ENCODE measurements around the gene SLC6A5. TPM values are rescaled to one million over a fixed set of nuclear protein-coding genes. Genes with fewer than 3 reads are reported as not detected.

Gene SLC6A5
- total and polyA plus RNA-seq, 2 of the 8 experiments (the other 6 are each of a cell fraction or from before 2014, with no cell fraction given) = not detected

DNA sequence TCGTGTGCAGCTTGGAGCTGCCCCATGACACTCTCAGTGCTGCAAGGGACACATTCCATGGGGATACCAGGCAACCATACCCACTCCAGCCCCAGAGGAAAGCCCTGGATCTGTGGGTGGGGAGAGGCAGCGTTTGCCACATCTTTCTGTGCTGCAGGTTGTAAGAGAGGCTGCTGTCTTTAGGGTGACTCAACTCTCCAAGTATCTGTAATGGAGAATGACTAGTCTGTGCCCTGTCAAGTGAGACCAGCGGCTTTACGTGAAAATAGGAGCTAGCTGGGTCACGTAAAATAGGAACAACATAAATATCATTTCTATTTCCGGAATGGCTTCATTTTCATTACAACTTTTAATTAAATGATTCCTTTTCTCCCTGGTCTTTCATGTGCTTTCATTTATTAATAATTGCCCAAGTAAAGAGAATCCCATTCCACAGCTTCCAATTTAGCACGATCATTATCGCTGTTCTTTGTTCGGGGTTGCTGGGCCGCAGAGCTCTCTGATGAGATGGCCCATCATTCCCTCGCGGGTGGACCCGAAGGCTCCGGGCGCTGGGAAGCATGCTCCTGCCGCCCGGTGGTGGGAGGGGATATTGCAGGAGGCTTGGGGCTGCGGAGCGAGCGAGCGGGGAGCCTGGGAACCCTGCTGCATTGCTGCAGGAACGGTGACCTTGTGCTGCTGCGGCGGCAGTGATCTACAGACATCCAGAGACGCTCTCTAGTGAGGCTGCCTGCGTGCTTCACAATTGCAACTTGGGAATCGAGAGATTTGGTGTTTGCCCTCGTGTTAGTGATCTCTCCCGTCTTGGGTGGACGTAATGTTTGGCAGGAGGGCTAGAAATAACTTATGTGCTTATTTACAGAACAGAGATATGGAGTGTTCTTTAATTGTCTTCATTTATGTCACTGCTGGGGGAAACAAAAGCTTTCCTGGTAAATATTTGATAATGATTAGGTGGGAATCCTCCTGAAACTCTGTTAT, 10.6 kb downstream of the SLC6A5 start (continued):
- no peak for TF ChIP-seq POU5F1 (IDR thresholded peaks at IDR 0.05; ENCODE audit: low read depth, low read length)
- no peak for TF ChIP-seq CHD2 (IDR thresholded peaks at IDR 0.05; ENCODE audit: low read length)
- peak; percentile 28; the same call in 1 of the 2 replicates for TF ChIP-seq GABPA (IDR thresholded peaks at IDR 0.05; ENCODE audit: borderline replicate concordance, insufficient read depth, low read length)
- no peak for TF ChIP-seq EZH2 (IDR thresholded peaks at IDR 0.05; ENCODE audit: low read depth, low read length, severe bottlenecking)
- peak; percentile 29; the same call in 1 of the 2 replicates for TF ChIP-seq TBP (IDR thresholded peaks at IDR 0.05; ENCODE audit: low read depth, low read length)
- no peak for TF ChIP-seq KDM1A (IDR thresholded peaks at IDR 0.05; ENCODE audit: borderline replicate concordance, low read length)
- no peak for TF ChIP-seq CTBP2 (IDR thresholded peaks at IDR 0.05; ENCODE audit: borderline replicate concordance, insufficient read depth, insufficient read length, low read length)
- no peak for TF ChIP-seq POLR2A (IDR thresholded peaks at IDR 0.05; ENCODE audit: control extremely low read depth in 1 of 2, low read depth in 2 of 2, low read length in 2 of 2)
- no peak for TF ChIP-seq NANOG (IDR thresholded peaks at IDR 0.05; ENCODE audit: insufficient read depth, low read depth, low read length, poor library complexity, severe bottlenecking)
- TF ChIP-seq, protein P1, sequence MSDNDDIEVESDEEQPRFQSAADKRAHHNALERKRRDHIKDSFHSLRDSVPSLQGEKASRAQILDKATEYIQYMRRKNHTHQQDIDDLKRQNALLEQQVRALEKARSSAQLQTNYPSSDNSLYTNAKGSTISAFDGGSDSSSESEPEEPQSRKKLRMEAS (IDR thresholded peaks at IDR 0.05) = peak; percentile 36; the same call in 1 of the 2 replicates
- no peak for TF ChIP-seq EGR1 (IDR thresholded peaks at IDR 0.05; ENCODE audit: borderline replicate concordance, low read depth, low read length)
- TF ChIP-seq FOSL1 (IDR thresholded peaks at IDR 0.05; ENCODE audit: insufficient read depth, low read depth, low read length) = no peak
- TF ChIP-seq, protein P2, sequence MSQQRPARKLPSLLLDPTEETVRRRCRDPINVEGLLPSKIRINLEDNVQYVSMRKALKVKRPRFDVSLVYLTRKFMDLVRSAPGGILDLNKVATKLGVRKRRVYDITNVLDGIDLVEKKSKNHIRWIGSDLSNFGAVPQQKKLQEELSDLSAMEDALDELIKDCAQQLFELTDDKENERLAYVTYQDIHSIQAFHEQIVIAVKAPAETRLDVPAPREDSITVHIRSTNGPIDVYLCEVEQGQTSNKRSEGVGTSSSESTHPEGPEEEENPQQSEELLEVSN (IDR thresholded peaks at IDR 0.05) = peak; percentile 45; the same call in 1 of the 2 replicates
- peak; percentile 30; the same call in 1 of the 2 replicates for TF ChIP-seq SRF (IDR thresholded peaks at IDR 0.05; ENCODE audit: low read depth, low read length)
- TF ChIP-seq BCL11A (IDR thresholded peaks at IDR 0.05; ENCODE audit: low read depth in 2 of 2, low read length in 2 of 2) = no peak
- no peak for TF ChIP-seq SP1 (IDR thresholded peaks at IDR 0.05; ENCODE audit: low read depth, low read length)
- no peak for TF ChIP-seq RXRA (IDR thresholded peaks at IDR 0.05; ENCODE audit: insufficient read depth, low read depth, low read length)
- no peak for TF ChIP-seq SIN3A (conservative IDR thresholded peaks at IDR 0.05 in 1 of 2, IDR thresholded peaks at IDR 0.05 in 1 of 2; ENCODE audit: low read depth in 1 of 2, low read length in 2 of 2)
- 0 out of 2 replicates have a peak, but pooled peaks have one; percentile 14 for TF ChIP-seq CREB1 (IDR thresholded peaks at IDR 0.05)
- no peak for TF ChIP-seq SP2 (IDR thresholded peaks at IDR 0.05; ENCODE audit: low read length)
- no peak for TF ChIP-seq TAF7 (optimal IDR thresholded peaks at IDR 0.05; ENCODE audit: borderline replicate concordance, low read depth, low read length)
- no peak for TF ChIP-seq BRCA1 (IDR thresholded peaks at IDR 0.05; ENCODE audit: low read depth, low read length)
